Mucosa of rectum (tissue), 2 donors: ENCODE data around the gene RTN4RL1.

Experiments
- H3K27ac ChIP-seq, 2 donors: one replicate each; pipeline ENCODE4 v1.7.0; 2013; ENCODE audit warnings: inconsistent platforms in 2 of 2, low read depth in 2 of 2, low read length in 2 of 2
- H3K27me3 ChIP-seq, 2 donors: one replicate each; pipeline ENCODE4 v1.7.0; 2013; ENCODE audit warnings: low read length in 2 of 2; ENCODE audit not compliant: control insufficient read depth in 2 of 2, insufficient read depth in 2 of 2
- H3K36me3 ChIP-seq, 2 donors: one replicate each; pipeline ENCODE4 v1.7.0; 2013; ENCODE audit warnings: low read length in 2 of 2; ENCODE audit not compliant: control insufficient read depth in 2 of 2, insufficient read depth in 2 of 2
- H3K4me1 ChIP-seq, 2 donors: one replicate each; pipeline ENCODE4 v1.7.0; 2013; ENCODE audit warnings: low read length in 2 of 2, mild to moderate bottlenecking in 1 of 2; ENCODE audit not compliant: control insufficient read depth in 2 of 2, insufficient read depth in 2 of 2
- H3K4me3 ChIP-seq, 2 donors: one replicate each; pipeline ENCODE4 v1.7.0; 2013; ENCODE audit warnings: low read length in 2 of 2
- H3K9ac ChIP-seq, 2 donors: one replicate each; pipeline ENCODE4 v1.7.0; 2013; ENCODE audit warnings: low read length in 2 of 2, low read depth in 1 of 2, mild to moderate bottlenecking in 1 of 2
- H3K9me3 ChIP-seq, 2 donors: one replicate each; pipeline ENCODE4 v1.7.0; 2013; ENCODE audit warnings: low read length in 2 of 2; ENCODE audit not compliant: control insufficient read depth in 2 of 2
- donor health status: healthy.
- donor health status: Normal muscosa, but diverticular disease.

RTN4RL1 gene

DNA sequence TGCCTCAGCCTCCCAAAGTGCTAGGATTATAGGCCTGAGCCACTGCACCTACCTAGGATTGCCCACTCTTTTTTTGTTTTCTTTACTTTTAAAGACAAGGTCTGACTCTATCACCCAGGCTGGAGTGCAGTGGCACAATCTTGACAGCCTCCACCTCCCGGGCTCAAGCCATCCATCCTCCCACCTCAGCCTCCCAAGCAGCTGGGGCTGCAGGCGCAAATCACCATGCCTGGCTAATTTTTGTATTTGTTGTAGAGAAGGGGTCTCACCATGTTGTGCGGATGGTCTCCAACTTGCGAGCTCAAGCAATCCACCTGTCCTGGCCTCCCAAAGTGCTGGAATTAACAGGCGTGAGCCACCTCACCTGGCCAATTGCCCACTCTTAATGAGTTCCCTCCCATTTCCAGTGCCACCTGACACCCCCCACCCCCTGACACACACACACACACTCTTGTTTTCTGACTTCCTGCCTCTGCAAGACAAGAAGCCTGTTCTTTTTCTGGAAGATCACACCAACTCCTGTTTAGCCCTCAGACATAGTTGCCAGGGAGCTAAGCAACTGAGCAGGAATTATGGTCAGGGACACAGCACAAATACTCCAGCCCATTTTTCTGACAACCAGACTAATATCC, 19.2 kb upstream of the RTN4RL1 start:
- H3K36me3 ChIP-seq, result peaks cover 0 to 13% of the 10 kb centered on the region in 2 donors
- H3K27me3 ChIP-seq, result no peaks in the 10 kb centered on the region
- no peaks in the 10 kb centered on the region for H3K9me3 ChIP-seq
- no peak overlapping the region for H3K9ac ChIP-seq
- no peak overlapping the region for H3K4me3 ChIP-seq
- H3K27ac ChIP-seq, result no peak overlapping the region
- peaks cover 19 to 21% of the 10 kb centered on the region in 2 donors for H3K4me1 ChIP-seq

DNA sequence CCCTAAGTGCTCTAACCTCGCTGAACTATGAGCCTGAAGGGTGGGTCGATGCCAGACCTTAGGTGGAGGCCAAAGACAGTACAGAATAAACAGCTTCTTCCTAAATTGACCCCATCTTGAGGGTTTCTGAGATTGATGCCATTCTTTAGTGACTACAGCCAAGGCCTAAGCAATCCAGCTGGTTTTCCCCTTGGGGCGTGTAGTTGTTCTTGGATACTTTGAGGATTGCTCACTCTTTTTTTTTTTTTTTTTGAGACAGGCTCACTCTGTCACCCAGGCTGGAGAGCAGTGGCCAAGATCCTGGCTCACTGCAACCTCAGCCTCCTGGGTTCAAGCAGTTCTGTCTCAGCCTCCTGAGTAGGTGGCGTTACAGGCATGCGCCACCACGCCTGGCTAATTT, 18.7 kb upstream of the RTN4RL1 start:
- Histone ChIP-seq H3K4me1 (peaks cover 14 to 17% of the 10 kb centered on the region in 2 donors), H3K4me3 (no peak overlapping the region), H3K36me3 (peaks cover 0 to 13% of the 10 kb centered on the region in 2 donors), H3K27ac (no peak overlapping the region), H3K27me3 (no peaks in the 10 kb centered on the region), H3K9ac (no peak overlapping the region), H3K9me3 (no peaks in the 10 kb centered on the region)

DNA sequence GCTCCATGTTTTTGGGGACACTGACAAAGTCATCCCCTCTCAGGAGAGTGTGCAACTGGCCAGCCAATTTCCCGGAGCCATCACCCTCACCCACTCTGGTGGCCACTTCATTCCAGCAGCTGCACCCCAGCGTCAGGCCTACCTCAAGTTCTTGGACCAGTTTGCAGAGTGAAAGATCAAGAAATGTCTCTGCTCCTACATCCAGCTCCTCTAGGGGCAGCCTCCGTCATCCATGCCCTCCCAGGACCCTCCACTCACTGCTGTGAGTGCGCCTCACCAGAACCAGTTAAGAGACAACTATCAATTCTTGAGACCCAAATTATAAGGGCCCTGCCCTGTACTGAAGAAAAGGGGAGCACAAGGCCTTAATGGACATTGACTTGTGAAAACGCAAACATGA, 17.8 kb upstream of the RTN4RL1 start:
- peak overlapping the region; percentile 92 to 94 for H3K9ac ChIP-seq
- H3K4me3 ChIP-seq, result peak overlapping the region; percentile 85 to 98
- peaks cover 12 to 17% of the 10 kb centered on the region in 2 donors for H3K4me1 ChIP-seq
- no peaks in the 10 kb centered on the region for H3K27me3 ChIP-seq
- H3K36me3 ChIP-seq, result peaks cover 0 to 17% of the 10 kb centered on the region in 2 donors
- no peaks in the 10 kb centered on the region for H3K9me3 ChIP-seq
- peak overlapping the region; percentile 81 to 85 for H3K27ac ChIP-seq

DNA sequence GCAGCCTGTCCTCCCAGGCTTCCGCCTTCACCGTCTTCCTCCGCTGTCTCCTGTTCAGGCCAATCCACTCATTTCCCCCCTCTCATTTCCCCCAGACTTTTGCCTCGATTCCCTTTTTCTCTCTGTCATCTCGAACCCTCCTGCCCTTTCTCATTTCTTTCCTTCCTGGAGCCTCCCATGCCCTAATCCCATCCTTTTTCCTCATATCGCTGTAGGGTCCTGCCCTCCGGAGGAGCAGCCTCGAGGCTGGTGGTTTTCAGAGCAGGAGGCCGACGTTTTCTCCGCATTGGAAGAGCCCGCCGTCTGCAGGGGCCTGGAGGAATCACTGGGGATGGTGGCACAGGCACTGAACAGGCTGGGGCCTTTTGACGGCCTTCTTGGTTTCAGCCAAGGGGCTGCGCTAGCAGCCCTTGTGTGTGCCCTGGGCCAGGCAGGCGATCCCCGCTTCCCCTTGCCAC, 17.3 kb upstream of the RTN4RL1 start:
- peak overlapping the region; percentile 85 to 98 for H3K4me3 ChIP-seq

DNA sequence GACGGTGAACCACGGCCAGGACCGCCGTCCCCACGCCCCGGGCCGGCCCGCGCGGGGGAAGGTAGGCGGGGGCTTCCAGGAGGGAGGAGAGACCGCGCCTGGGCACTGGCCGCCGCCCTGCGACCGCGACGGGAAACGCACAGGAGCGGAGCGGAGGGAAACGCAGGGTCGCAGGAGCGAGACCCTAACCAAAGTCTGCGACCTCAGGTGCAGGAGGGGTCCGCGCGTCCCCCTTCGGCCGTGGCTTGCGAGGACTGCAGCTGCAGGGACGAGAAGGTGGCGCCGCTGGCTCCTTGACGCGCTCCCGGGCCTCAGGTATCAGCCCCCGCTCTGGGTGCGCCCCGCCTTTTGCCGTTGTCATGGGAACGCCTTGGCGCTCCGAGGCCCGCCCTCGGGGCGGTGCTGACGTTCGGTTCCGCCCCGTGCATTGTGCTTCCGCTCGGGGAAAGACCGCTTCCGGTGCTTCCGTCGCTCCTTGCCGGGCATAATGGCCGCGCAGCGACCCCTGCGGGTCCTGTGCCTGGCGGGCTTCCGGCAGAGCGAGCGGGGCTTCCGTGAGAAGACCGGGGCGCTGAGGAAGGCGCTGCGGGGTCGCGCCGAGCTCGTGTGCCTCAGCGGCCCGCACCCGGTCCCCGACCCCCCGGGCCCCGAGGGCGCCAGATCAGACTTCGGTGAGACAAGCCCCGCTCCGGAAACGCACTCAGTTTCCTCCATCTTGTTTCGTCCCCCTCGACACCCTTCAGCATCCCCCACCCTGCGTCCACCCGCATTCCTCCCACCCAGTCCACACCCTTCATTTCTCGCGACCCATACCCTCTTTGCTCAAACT, 16.6 kb upstream of the RTN4RL1 start, which contains the start of gene OVCA2:
TSS of gene OVCA2 (plus strand) at position 462 of the 829 bp plus-strand sequence. CDS start at position 488, 26 bp downstream.
- Histone ChIP-seq H3K9ac (peak within 1 kb of the TSS; percentile 92 to 94), H3K27ac (peak within 1 kb of the TSS; percentile 81 to 85), H3K36me3 (peaks cover 5 to 22% of the 10 kb centered on the region in 2 donors)

More for the DNA sequence above, 17.3 kb upstream of the RTN4RL1 start:
- peaks cover 3 to 17% of the 10 kb centered on the region in 2 donors for H3K36me3 ChIP-seq
- H3K4me1 ChIP-seq, result peaks cover 12 to 17% of the 10 kb centered on the region in 2 donors
- H3K27me3 ChIP-seq, result no peaks in the 10 kb centered on the region
- H3K9me3 ChIP-seq, result no peaks in the 10 kb centered on the region
- peak overlapping the region; percentile 92 to 94 for H3K9ac ChIP-seq
- peak overlapping the region; percentile 81 to 85 for H3K27ac ChIP-seq

DNA sequence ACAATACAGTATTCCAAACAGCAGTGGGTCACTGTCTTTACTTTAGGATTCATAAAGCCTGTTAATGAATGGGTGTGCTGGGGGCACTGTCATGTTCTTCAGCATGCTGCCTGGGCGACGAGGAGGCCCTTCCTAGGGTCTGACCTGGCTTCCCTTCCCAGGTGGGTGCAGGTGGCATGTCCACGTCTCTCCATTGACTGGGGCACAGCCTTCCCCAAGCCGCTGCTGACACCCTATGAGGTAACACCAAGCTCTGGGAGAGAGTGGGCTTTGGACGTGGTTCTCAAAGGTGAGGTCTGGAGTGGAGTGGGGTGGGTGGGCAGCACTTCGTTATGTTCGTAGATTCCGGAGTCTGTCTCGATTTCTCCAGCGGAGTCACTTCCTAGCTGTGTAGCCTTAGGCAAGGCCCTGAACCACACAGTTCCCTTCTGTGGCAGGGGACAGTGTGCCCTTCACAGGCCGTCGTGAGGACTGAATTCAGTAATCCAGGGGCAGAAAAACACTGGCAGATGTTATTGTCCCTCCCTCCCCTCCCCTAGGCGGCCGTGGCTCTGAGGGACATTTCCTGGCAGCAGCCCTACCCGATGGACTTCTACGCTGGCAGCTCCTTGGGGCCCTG, 15.9 kb upstream of the RTN4RL1 start:
- Histone ChIP-seq H3K27ac (peak overlapping the region; percentile 32 to 58), H3K36me3 (peaks cover 12 to 30% of the 10 kb centered on the region in 2 donors), H3K27me3 (no peaks in the 10 kb centered on the region), H3K4me3 (peak overlapping the region; percentile 85 to 98), H3K4me1 (peaks cover 12 to 17% of the 10 kb centered on the region in 2 donors), H3K9ac (peak overlapping the region in 1 of 2 donors; percentile 94), H3K9me3 (no peaks in the 10 kb centered on the region)

More for the DNA sequence above, 16.6 kb upstream of the RTN4RL1 start, which contains the start of gene OVCA2:
- Histone ChIP-seq H3K4me1 (peaks cover 12 to 17% of the 10 kb centered on the region in 2 donors), H3K9me3 (no peaks in the 10 kb centered on the region), H3K4me3 (peak within 1 kb of the TSS; percentile 85 to 98), H3K27me3 (no peaks in the 10 kb centered on the region)

DNA sequence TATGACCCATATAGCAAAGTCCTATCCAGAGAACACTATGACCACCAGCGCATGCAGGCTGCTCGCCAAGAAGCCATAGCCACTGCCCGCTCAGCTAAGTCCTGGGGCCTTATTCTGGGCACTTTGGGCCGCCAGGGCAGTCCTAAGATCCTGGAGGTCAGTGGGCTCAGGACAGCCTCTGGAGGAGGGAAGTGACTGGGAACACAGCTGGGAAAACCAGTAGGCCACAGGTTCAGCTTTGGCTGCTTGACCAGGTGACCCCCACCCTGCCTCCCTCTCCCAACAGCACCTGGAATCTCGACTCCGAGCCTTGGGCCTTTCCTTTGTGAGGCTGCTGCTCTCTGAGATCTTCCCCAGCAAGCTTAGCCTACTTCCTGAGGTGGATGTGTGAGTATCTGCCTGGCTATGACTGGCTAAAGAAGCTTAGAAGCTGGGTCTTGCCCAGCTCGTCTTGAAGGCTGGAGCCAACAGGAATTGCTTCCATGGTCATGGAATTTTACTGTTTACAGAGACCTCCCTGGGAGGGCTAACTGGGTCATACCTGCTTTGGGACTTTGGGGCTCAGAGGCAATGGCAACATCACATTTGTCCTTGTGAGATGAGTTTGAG, 15.2 kb upstream of the RTN4RL1 start:
- no peaks in the 10 kb centered on the region for H3K27me3 ChIP-seq
- H3K4me1 ChIP-seq, result peaks cover 12 to 17% of the 10 kb centered on the region in 2 donors
- no peaks in the 10 kb centered on the region for H3K9me3 ChIP-seq
- no peak overlapping the region for H3K27ac ChIP-seq
- H3K36me3 ChIP-seq, result peaks cover 15 to 34% of the 10 kb centered on the region in 2 donors
- no peak overlapping the region for H3K9ac ChIP-seq
- H3K4me3 ChIP-seq, result no peak overlapping the region

DNA sequence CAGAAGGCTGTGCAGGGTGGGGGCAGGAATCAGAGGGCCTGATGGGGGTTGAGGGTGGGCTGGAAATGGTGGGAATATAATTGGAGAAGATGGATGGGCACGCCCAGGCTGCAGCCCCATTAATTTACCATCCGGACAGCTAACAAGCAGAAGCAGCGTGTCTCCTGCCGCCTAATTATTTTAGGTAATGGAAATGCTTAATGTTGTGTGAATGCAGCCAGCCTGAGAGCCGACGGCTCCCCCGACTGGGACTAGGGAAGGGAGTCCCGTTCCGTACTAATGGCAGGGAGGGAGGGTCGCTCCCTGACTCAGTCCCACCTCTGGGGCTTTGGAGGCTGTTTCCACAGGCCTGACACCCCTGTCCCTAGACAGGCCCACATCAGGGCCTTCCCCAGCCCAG, 12.0 kb upstream of the RTN4RL1 start:
- peaks cover 4 to 9% of the 10 kb centered on the region in 2 donors for H3K4me1 ChIP-seq
- peaks cover 20 to 29% of the 10 kb centered on the region in 2 donors for H3K36me3 ChIP-seq
- no peak overlapping the region for H3K9ac ChIP-seq
- no peaks in the 10 kb centered on the region for H3K9me3 ChIP-seq
- no peak overlapping the region for H3K27ac ChIP-seq
- no peaks in the 10 kb centered on the region for H3K27me3 ChIP-seq
- H3K4me3 ChIP-seq, result no peak overlapping the region

DNA sequence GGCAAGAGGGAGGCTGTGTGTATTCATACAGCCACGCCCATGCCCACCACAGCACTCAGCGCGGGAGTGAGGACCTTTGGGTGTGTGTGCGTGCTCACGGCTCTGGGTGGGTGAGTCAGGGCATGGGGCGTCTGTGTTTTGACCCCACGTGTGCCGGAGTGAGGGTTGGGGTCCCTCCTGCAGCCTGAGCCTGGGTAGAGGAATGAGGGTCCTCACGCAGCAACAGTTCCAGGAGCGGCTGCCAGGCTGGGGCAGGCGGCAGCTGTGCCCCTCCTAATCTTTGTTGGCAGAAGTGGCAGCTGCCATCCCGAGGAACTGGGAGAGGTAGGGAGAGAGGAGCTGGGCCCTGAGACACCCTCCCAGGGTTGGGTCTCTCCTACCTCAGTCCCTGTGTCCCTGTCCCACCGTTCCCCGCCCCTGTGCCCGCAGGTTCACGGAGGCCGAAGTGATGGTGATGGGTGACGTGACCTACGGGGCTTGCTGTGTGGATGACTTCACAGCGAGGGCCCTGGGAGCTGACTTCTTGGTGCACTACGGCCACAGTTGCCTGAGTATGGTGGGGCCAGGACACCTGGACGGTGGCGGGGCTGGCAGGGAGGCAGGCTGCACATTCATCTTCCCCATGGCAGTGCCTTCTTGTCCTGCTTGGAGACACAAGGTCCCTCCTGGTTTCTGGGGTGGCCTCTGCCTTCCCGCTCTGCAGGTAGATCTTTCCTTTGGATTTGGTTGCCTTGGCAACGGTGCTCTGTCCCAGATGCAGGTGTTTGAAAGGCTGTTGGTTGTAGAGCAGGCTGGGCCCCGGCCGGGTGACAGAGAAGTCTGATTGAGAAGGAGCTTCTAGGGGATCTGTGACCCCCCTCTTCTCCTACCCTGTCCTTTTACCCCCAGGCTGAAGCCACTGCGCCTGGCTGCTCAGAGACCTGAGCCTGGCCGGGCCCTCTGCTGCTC, 10.7 kb upstream of the RTN4RL1 start:
- Histone ChIP-seq H3K36me3 (peaks cover 20 to 29% of the 10 kb centered on the region in 2 donors), H3K4me1 (peaks cover 2 to 3% of the 10 kb centered on the region in 2 donors), H3K9me3 (no peaks in the 10 kb centered on the region), H3K4me3 (no peak overlapping the region), H3K9ac (no peak overlapping the region), H3K27ac (no peak overlapping the region), H3K27me3 (no peaks in the 10 kb centered on the region)
